GM12864 (cell line): ENCODE results near the gene OXSR1.
A peak's percentile ranks its signal among the peaks of the same experiment; 100 is the strongest.
"Not testable (repeated sequence)": the region's sequence is repeated elsewhere in the genome, so short reads cannot be mapped to it uniquely, and the experiment has no call there.

Experiments used
- DNase-seq: peaks from one replicate; pipeline ENCODE4 v3.0.0-alpha.2; 2011; ENCODE audit warnings: low read depth
- H3K4me3 ChIP-seq: 2 replicates; pipeline ENCODE4 v1.5.1; 2011; ENCODE audit warnings: mild to moderate bottlenecking, low read depth, low read length, control low read depth
- CTCF ChIP-seq: IDR thresholded peaks from 2 replicates; pipeline ENCODE4 v1.5.1; 2011; ENCODE audit warnings: low read depth, mild to moderate bottlenecking, moderate library complexity, low read length, control low read depth, inconsistent platforms; ENCODE audit errors: missing control alignments

The OXSR1 gene

DNA sequence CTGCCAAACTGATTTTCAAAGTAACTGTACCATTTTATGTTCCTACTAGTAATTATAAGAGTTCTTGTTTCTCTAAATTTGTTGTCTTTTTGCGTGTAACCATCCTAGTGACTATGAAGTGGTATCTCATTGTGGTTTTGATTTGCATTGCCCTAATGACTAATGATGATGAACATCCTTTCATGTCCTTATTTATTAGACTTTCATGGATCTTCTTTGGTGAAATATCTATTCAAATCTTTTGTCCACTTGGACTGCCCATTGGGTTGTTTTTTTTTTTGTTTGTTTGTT, 3.6 kb downstream of the OXSR1 start:
- H3K4me3 ChIP-seq = no peak overlapping the region
- TF ChIP-seq CTCF = no peak
- DNase-seq = no peak

GRCh38 chr3:38170722-38171121, 5.4 kb downstream of the OXSR1 start:
- TF ChIP-seq CTCF = no peak
- no peak overlapping the region for H3K4me3 ChIP-seq

DNA sequence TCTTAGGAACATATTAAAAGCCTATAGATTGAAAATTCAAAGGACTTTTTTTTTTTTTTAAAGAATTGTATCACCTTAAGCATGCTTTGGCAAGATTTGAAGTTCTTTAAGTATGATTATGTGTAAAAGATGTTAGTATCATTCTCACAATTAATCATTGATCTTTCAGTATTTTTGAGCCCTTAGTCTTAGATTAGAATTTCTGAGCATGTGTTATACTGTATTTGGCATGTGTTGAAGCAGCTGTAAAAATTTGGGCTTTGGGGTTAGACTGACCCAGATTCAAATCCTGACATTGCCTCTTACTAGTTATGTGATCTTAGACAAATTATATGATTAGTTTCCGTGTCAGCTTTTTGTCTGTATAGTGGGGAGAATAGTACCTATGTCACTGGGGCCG, 6.3 kb downstream of the OXSR1 start:
- DNase-seq = no peak
- no peak for TF ChIP-seq CTCF
- no peak overlapping the region for H3K4me3 ChIP-seq

More at GRCh38 chr3:38170722-38171121, 5.4 kb downstream of the OXSR1 start:
- no peak for DNase-seq

DNA sequence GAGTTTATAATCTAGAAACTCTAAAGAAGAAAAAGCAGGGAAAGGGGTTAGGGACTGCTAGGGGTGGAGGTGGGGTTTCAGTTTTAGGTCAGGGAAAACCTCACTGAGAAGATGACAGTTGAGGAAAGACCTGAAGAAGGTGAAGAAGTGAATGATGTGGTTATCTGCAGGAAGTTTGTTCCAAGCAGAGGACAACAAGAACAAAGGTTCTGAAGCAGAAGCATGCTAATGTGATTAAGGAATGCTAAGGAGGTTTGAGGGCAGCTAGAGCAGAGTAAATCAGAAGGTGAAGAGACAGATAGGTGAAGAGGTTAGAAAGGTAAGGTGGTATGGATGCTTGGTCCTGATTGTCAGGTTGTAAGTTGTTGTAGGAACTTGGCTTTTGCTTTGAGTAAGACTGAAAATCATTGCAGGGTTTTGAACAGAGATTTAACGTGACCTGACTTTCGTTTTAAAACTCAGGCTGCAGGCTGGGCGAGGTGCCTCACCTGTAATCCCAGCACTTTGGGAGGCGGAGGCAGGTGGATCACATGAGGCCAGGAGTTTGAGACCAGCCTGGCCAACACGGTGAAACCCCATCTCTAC, 8.6 kb downstream of the OXSR1 start:
- no peak for DNase-seq
- TF ChIP-seq CTCF = no peak
- peak overlapping the region; percentile 24 for H3K4me3 ChIP-seq

- TF ChIP-seq CTCF = no peak
- no peak for DNase-seq
- H3K4me3 ChIP-seq = no peak overlapping the region
Measured at GRCh38 chr3:38177181-38177580, 11.8 kb downstream of the OXSR1 start.

DNA sequence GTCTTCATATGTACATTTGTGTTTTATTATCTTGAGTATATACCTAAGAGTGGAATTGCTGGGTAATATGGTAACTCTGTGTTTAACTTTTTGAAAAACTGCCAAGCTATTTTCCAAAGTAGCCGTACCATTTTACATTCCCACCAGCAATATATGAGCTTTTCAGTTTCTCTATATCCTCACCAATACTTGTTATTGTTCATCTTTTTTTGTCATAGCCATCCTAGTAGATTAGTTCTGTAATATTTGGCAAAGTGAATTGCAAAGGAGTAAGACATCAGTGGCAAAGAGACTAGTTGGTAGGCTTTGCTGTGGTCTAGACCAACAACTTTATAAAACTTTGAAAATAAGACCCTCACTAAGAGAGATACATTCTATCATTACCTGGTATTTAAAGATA, 21.4 kb downstream of the OXSR1 start:
- H3K4me3 ChIP-seq = no peak overlapping the region
- no peak for TF ChIP-seq CTCF
- no peak for DNase-seq

DNA sequence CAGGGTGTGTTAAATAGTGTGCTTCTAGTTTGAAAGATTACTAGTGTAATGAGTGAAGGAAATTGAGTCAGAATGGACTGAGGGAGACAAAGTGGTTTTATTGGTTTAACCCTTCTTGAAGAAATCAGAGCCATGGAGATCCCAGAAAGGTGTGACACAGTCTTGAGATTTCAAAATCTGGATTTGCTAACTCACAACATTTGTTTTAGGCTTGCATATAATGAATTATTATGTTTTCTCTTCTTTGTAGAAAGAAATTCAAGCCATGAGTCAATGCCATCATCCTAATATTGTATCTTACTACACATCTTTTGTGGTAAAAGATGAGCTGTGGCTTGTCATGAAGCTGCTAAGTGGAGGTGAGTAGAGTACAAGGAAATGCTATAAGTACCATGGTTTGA, 25.1 kb downstream of the OXSR1 start:
- no peak for DNase-seq
- TF ChIP-seq CTCF = no peak
- H3K4me3 ChIP-seq = no peak overlapping the region

- H3K4me3 ChIP-seq, DNase-seq: not testable (repeated sequence)
Measured at GRCh38 chr3:38202931-38203330, 37.6 kb downstream of the OXSR1 start.
